Fibroblast of lung (primary cell): ENCODE results near the gene NFAT5. TPM values are rescaled to one million over a fixed set of nuclear protein-coding genes. Genes with fewer than 3 reads are reported as not detected.

Experiments used
- DNase-seq, 2 donors: peaks; one replicate each; pipeline versions ENCODE4 v3.0.0 to v3.0.0-alpha.2; 2010; ENCODE audit warnings: low read depth in 2 of 2
- H2AFZ ChIP-seq: 2 replicates; pipeline ENCODE4 v1.5.1; 2012; ENCODE audit warnings: low read length, control low read depth, inconsistent platforms
- H3K27ac ChIP-seq: 2 replicates; pipeline ENCODE4 v1.5.1; 2011; ENCODE audit warnings: low read length, control low read depth; ENCODE audit not compliant: insufficient read depth
- H3K27me3 ChIP-seq: 2 replicates; pipeline ENCODE4 v1.5.1; 2011; ENCODE audit warnings: mild to moderate bottlenecking, low read length; ENCODE audit not compliant: control insufficient read depth, insufficient read depth
- H3K36me3 ChIP-seq: 2 replicates; pipeline ENCODE4 v1.5.1; 2011; ENCODE audit warnings: low read length; ENCODE audit not compliant: control insufficient read depth, insufficient read depth
- H3K4me1 ChIP-seq: 2 replicates; pipeline ENCODE4 v1.5.1; 2011; ENCODE audit warnings: low read length; ENCODE audit not compliant: control insufficient read depth, insufficient read depth; ENCODE audit errors: extremely low read depth
- H3K4me2 ChIP-seq: 2 replicates; pipeline ENCODE4 v1.5.1; 2011; ENCODE audit warnings: low read length, control low read depth; ENCODE audit not compliant: insufficient read depth; ENCODE audit errors: extremely low read depth
- H3K4me3 ChIP-seq, 4 experiments: fragments of 200-600 bp in 1 of 4; sonication (generic) in 1 of 4; replicated peaks in 1 of 4; 2 replicates each; pipeline ENCODE4 v1.5.1; 2011 to 2016; ENCODE audit warnings: low read length in 4 of 4, low read depth in 3 of 4, mild to moderate bottlenecking in 3 of 4, control low read depth in 2 of 4, inconsistent platforms in 1 of 4, mixed read lengths in 1 of 4; ENCODE audit not compliant: insufficient read depth in 1 of 4; ENCODE audit errors: control extremely low read depth in 1 of 4
- H3K79me2 ChIP-seq: 2 replicates; pipeline ENCODE4 v1.5.1; 2012; ENCODE audit warnings: mild to moderate bottlenecking, low read length, inconsistent platforms; ENCODE audit not compliant: control insufficient read depth, insufficient read depth
- H3K9ac ChIP-seq: 2 replicates; pipeline ENCODE4 v1.5.1; 2011; ENCODE audit warnings: mild to moderate bottlenecking, low read length, control low read depth; ENCODE audit not compliant: insufficient read depth
- H3K9me3 ChIP-seq: 2 replicates; pipeline ENCODE4 v1.5.1; 2012; ENCODE audit warnings: low read depth, low read length; ENCODE audit not compliant: control insufficient read depth, insufficient read depth
- H4K20me1 ChIP-seq: 2 replicates; pipeline ENCODE4 v1.5.1; 2011; ENCODE audit warnings: low read length; ENCODE audit not compliant: control insufficient read depth, insufficient read depth; ENCODE audit errors: extremely low read depth
- EZH2 ChIP-seq: IDR thresholded peaks from 2 replicates; pipeline ENCODE4 v1.5.1; 2012; ENCODE audit warnings: low read length, control low read depth, mild to moderate bottlenecking; ENCODE audit errors: missing control alignments
- polyA plus RNA-seq, 2 donors: library from polyadenylated mRNA; depleted of rRNA in 1 of 2; stranded (reverse) in 1 of 2; unstranded in 1 of 2; fragments of >200 nt; gene quantifications; 2 replicates each; pipeline ENCODE4 v1.2.1, GENCODE V29; 2011 to 2012; ENCODE audit warnings: missing spikeins in 1 of 2
- total RNA-seq: library from RNA; depleted of rRNA; stranded (reverse); fragments of >200 nt; gene quantifications from 2 replicates; pipeline ENCODE4 v1.2.1, GENCODE V29; 2014
- TF ChIP-seq, protein P1 (sequence below), 2 donors: IDR thresholded peaks in 1 of 2; conservative IDR thresholded peaks in 1 of 2; 1 replicate in 1 of 2; 2 replicates in 1 of 2; pipeline ENCODE4 v1.5.1; 2011 to 2012; ENCODE audit warnings: low read length in 2 of 2, control low read depth in 1 of 2, inconsistent platforms in 1 of 2, low read depth in 1 of 2, mild to moderate bottlenecking in 1 of 2

The NFAT5 gene
- total and polyA plus RNA-seq, 2 donors (not counting 1 experiment from before 2014, with no cell fraction given) = 33.4 to 39.4 TPM

DNA sequence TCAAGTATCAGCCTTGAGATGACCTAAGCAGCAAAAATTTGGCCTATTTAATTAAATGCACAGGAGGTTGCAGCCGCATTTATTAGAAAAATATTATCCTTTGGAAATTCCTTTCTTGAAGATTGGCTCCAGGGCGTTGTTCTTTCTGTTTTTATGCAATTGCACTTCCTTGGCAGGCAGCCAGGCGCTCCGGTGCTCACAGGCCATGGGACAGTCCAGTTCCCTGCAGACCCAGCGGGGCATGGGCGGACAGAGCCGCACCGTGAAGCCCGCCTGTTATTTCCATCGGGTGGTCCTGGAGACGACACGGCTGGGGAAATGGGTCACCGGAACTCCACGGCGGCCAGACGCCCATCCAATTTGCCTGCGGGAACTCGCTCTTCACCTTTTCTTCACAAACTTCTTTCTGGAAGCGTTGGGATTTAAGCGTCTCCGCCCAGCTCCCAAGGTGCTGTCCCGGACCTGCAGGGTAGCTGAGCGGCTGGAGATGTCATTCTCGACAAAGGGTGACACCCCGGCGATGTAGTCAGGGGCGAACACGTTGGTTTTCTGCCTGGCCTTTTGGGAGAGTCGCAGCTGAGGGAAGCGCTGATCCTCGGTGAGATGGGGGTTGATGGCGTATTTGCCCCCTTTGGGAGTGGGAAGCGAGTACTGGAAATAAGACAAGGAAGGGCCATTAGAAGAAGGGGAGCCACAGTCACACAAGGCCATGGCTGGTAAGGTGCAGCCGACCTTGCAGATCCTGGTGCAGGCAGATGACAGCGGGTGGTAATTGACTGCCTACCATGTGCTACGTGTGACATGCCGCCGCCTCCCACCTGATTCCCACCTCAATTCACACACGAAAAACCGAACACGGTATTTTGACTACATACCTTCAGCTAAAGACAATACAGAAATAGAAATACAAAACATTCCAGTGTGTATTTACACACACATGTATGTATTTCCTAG is 176.5 kb downstream of the NFAT5 start:
- Histone ChIP-seq H3K4me3 (no peak overlapping the region), H3K4me2 (no peak overlapping the region), H2AFZ (no peak overlapping the region), H4K20me1 (no peaks in the 10 kb centered on the region), H3K79me2 (peaks cover 2% of the 10 kb centered on the region), H3K4me1 (no peaks in the 10 kb centered on the region), H3K9me3 (no peaks in the 10 kb centered on the region), H3K27me3 (no peaks in the 10 kb centered on the region), H3K27ac (no peak overlapping the region), H3K9ac (no peak overlapping the region), H3K36me3 (peaks cover 38% of the 10 kb centered on the region)
- TF ChIP-seq, protein P1, sequence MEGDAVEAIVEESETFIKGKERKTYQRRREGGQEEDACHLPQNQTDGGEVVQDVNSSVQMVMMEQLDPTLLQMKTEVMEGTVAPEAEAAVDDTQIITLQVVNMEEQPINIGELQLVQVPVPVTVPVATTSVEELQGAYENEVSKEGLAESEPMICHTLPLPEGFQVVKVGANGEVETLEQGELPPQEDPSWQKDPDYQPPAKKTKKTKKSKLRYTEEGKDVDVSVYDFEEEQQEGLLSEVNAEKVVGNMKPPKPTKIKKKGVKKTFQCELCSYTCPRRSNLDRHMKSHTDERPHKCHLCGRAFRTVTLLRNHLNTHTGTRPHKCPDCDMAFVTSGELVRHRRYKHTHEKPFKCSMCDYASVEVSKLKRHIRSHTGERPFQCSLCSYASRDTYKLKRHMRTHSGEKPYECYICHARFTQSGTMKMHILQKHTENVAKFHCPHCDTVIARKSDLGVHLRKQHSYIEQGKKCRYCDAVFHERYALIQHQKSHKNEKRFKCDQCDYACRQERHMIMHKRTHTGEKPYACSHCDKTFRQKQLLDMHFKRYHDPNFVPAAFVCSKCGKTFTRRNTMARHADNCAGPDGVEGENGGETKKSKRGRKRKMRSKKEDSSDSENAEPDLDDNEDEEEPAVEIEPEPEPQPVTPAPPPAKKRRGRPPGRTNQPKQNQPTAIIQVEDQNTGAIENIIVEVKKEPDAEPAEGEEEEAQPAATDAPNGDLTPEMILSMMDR (conservative IDR thresholded peaks at IDR 0.05 in 1 of 2, IDR thresholded peaks at IDR 0.05 in 1 of 2; ENCODE audit: low read depth in 1 of 2, low read length in 2 of 2) = no peak
- TF ChIP-seq EZH2 = no peak
- DNase-seq = peak; percentile 21 to 53

DNA sequence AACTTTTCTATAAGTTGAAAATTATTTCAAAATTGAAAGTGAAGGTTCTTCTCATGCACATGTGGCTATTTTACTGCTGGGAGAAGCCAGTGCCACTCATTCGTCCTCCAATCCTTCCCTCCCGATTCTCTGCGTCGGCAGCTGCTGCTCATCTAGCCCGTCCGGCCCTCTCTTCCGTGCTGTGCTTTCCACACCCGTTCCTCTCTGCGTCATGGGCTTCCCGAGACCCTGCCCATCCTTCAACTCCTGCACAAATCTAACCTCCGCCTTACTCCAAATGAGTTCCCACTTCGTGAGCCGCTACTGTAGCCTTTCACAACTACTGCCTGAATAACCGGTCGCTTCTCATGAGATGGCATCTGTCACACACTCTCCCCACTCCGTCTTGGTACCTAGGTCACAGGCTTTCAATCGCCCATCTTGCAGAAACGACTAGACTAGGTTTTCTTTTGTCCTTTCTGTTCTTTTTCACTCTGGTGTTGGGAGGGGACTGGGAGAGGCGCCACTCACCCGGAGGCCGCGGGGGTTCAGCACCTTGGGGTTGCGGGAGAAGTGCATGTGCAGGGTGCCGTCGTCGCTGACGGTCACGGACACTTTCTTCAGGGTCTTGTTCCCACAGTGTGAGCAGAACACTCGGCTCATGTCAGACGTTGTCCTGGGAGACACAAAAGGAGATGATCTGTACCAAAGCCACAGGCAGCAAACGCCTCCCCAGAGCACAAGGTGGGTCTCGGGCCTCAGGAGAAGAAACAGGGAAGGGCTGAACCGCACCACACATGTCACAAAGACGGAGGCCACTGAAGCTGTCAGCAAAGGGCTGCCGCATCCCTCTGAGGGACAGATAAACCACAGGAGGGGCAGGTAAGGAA is 178.8 kb downstream of the NFAT5 start:
- no peak for DNase-seq
- Histone ChIP-seq H3K27ac (no peak overlapping the region), H3K27me3 (no peaks in the 10 kb centered on the region), H4K20me1 (no peaks in the 10 kb centered on the region), H3K9me3 (no peaks in the 10 kb centered on the region), H3K9ac (no peak overlapping the region), H3K36me3 (peaks cover 51% of the 10 kb centered on the region), H2AFZ (no peak overlapping the region), H3K79me2 (peaks cover 2% of the 10 kb centered on the region), H3K4me3 (no peak overlapping the region), H3K4me1 (no peaks in the 10 kb centered on the region), H3K4me2 (no peak overlapping the region)
- TF ChIP-seq EZH2 = no peak
- TF ChIP-seq, protein P1 (conservative IDR thresholded peaks at IDR 0.05 in 1 of 2, IDR thresholded peaks at IDR 0.05 in 1 of 2; ENCODE audit: low read depth in 1 of 2, low read length in 2 of 2) = no peak

DNA sequence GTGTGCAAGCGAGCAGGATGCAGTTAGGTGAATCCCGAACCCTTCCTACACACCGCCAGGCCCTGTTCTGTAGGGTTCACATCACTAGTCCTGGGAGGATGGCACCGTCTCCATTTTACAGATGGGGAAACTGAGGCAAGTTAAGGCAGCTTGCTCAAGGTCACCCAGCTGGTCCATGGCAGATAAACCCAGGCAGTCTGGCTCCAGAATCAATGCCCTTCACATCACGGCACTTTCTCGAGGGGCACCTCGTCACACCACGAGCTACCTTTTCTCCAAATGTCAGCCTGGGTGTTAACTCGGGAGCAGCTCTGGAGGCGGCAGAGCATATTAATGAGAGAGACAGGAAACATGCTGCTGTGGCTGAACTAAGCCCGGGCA is 179.5 kb downstream of the NFAT5 start:
- no peak overlapping the region for H3K27ac ChIP-seq
- no peaks in the 10 kb centered on the region for H3K9me3 ChIP-seq
- TF ChIP-seq, protein P1 (conservative IDR thresholded peaks at IDR 0.05 in 1 of 2, IDR thresholded peaks at IDR 0.05 in 1 of 2; ENCODE audit: low read depth in 1 of 2, low read length in 2 of 2) = no peak
- TF ChIP-seq EZH2 = no peak
- no peak for DNase-seq
- H3K27me3 ChIP-seq = no peaks in the 10 kb centered on the region
- no peaks in the 10 kb centered on the region for H3K4me1 ChIP-seq
- peaks cover 2% of the 10 kb centered on the region for H3K79me2 ChIP-seq
- no peak overlapping the region for H3K4me2 ChIP-seq
- no peak overlapping the region for H3K4me3 ChIP-seq
- H3K36me3 ChIP-seq = peaks cover 50% of the 10 kb centered on the region
- no peak overlapping the region for H3K9ac ChIP-seq
- no peaks in the 10 kb centered on the region for H4K20me1 ChIP-seq
- H2AFZ ChIP-seq = no peak overlapping the region
